ENCODE data around the gene ANKRD44. TPM values are rescaled to one million over a fixed set of nuclear protein-coding genes. Genes with fewer than 3 reads are reported as not detected.

ANKRD44 gene
- total RNA-seq, 2 experiments from 2014 or later, result 223 to 283 TPM

GRCh38 chr2:197059477-197059876 is 251.1 kb downstream of the ANKRD44 start:
- peaks cover 27% of the 10 kb centered on the region for H3K4me1 Mint-ChIP-seq
- H3K27ac Mint-ChIP-seq, result no peak overlapping the region
- no peak for DNase-seq
- CTCF ChIA-PET, result interaction anchor here (1.1 to 1.4 kb wide), 2 partner anchors 10 to 16 kb away, joined by 3 read pairs; no protein-coding TSS in a partner anchor
- H3K4me3 Mint-ChIP-seq, result no peak overlapping the region
- peaks cover 94% of the 10 kb centered on the region for H3K36me3 Mint-ChIP-seq (ENCODE audit: low read depth)
- H3K27me3 Mint-ChIP-seq, result no peaks in the 10 kb centered on the region
- peaks cover 24% of the 10 kb centered on the region for H3K9me3 Mint-ChIP-seq
- POLR2A ChIA-PET, result no interaction called here

- no peaks in the 10 kb centered on the region for H3K27me3 Mint-ChIP-seq
- no peak overlapping the region for H3K4me3 Mint-ChIP-seq
- no peak for DNase-seq
- no peak overlapping the region for H3K27ac Mint-ChIP-seq
- POLR2A ChIA-PET, result no interaction called here
- H3K36me3 Mint-ChIP-seq (ENCODE audit: low read depth), result peaks cover 94% of the 10 kb centered on the region
- H3K4me1 Mint-ChIP-seq, result peaks cover 22% of the 10 kb centered on the region
- CTCF ChIA-PET, result interaction anchor here (1.1 to 1.4 kb wide), 2 partner anchors 9 to 17 kb away, joined by 3 read pairs; no protein-coding TSS in a partner anchor
- H3K9me3 Mint-ChIP-seq, result peaks cover 24% of the 10 kb centered on the region
Observed at GRCh38 chr2:197058777-197059300, 251.7 kb downstream of the ANKRD44 start.

DNA sequence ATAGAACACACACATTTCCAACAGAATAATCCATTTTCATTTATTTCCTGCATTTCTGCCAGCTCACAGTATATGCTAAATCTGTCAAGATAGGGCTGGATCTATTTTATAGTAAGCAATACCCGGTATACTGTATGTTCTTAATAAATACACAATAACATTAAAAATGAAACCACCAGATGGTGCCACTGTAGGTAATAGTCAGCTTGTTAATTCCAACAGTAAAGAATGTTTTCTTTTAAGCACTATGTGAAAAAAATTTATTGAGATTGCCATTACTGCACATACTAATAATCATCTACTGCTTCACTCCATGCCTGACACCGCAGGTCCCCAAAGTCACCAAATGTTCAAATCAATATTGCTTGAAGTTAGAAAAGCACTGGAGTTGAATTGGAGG is 252.6 kb downstream of the ANKRD44 start:
- no peak overlapping the region for H3K4me3 Mint-ChIP-seq
- ChIA-PET CTCF (interaction anchor here (1.2 to 1.4 kb wide), 2 partner anchors 8 to 34 kb away, joined by 3 read pairs; no protein-coding TSS in a partner anchor), POLR2A (no interaction called here)
- no peak for DNase-seq
- H3K9me3 Mint-ChIP-seq, result peaks cover 24% of the 10 kb centered on the region
- peaks cover 94% of the 10 kb centered on the region for H3K36me3 Mint-ChIP-seq (ENCODE audit: low read depth)
- H3K4me1 Mint-ChIP-seq, result peaks cover 15% of the 10 kb centered on the region
- no peak overlapping the region for H3K27ac Mint-ChIP-seq
- no peaks in the 10 kb centered on the region for H3K27me3 Mint-ChIP-seq

DNA sequence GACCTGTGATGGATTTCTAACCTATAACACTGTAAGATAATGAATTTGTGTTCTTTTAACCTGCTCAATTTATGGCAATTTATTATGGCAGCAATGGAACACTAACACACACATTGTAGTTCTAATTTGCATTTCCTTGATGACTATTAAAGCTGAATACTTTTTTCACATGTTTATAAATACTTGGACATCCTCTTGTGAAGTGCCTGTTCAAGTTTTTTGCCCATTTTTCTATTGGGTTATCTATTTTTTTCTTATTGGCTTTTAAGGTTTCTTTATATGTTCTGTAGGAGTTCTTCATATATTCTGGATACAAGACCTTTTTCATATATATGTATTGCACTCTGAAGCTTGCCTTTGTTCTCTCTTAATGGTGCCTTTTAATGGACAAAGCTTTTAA is 255.5 kb downstream of the ANKRD44 start:
- H3K36me3 Mint-ChIP-seq (ENCODE audit: low read depth), result peaks cover 93% of the 10 kb centered on the region
- no peaks in the 10 kb centered on the region for H3K27me3 Mint-ChIP-seq
- POLR2A ChIA-PET, result no interaction called here
- no peak overlapping the region for H3K4me3 Mint-ChIP-seq
- peaks cover 7% of the 10 kb centered on the region for H3K4me1 Mint-ChIP-seq
- no peak for DNase-seq
- H3K27ac Mint-ChIP-seq, result no peak overlapping the region
- CTCF ChIA-PET, result interaction anchor here (1.2 to 1.7 kb wide), 2 partner anchors 11 to 20 kb away, joined by 4 to 5 read pairs; no protein-coding TSS in a partner anchor
- peaks cover 24% of the 10 kb centered on the region for H3K9me3 Mint-ChIP-seq

GRCh38 chr2:197054437-197054836 is 256.1 kb downstream of the ANKRD44 start:
- ChIA-PET POLR2A (no interaction called here), CTCF (interaction anchor here (1.2 to 1.7 kb wide), 2 partner anchors 10 to 21 kb away, joined by 4 to 5 read pairs; no protein-coding TSS in a partner anchor)
- peaks cover 93% of the 10 kb centered on the region for H3K36me3 Mint-ChIP-seq (ENCODE audit: low read depth)
- no peak for DNase-seq
- H3K4me3 Mint-ChIP-seq, result no peak overlapping the region
- H3K4me1 Mint-ChIP-seq, result peaks cover 4% of the 10 kb centered on the region
- H3K27me3 Mint-ChIP-seq, result no peaks in the 10 kb centered on the region
- H3K27ac Mint-ChIP-seq, result no peak overlapping the region
- peaks cover 27% of the 10 kb centered on the region for H3K9me3 Mint-ChIP-seq

- ChIA-PET CTCF (no interaction called here), POLR2A (no interaction called here)
- no peak overlapping the region for H3K27ac Mint-ChIP-seq
- H3K9me3 Mint-ChIP-seq, result peaks cover 24% of the 10 kb centered on the region
- DNase-seq, result no peak
- no peaks in the 10 kb centered on the region for H3K27me3 Mint-ChIP-seq
- H3K4me1 Mint-ChIP-seq, result peaks cover 4% of the 10 kb centered on the region
- no peak overlapping the region for H3K4me3 Mint-ChIP-seq
- peaks cover 90% of the 10 kb centered on the region for H3K36me3 Mint-ChIP-seq (ENCODE audit: low read depth)
Observed at GRCh38 chr2:197052356-197052755, 258.2 kb downstream of the ANKRD44 start.

GRCh38 chr2:197045115-197045514 is 265.5 kb downstream of the ANKRD44 start:
- DNase-seq, result no peak
- H3K9me3 Mint-ChIP-seq, result peaks cover 3% of the 10 kb centered on the region
- H3K4me1 Mint-ChIP-seq, result peaks cover 9% of the 10 kb centered on the region
- peaks cover 54% of the 10 kb centered on the region for H3K36me3 Mint-ChIP-seq (ENCODE audit: low read depth)
- H3K27ac Mint-ChIP-seq, result no peak overlapping the region
- POLR2A ChIA-PET, result interaction anchor here (0.6 to 0.7 kb wide), 2 partner anchors 10 to 31 kb away, joined by 3 read pairs; no protein-coding TSS in a partner anchor
- no peaks in the 10 kb centered on the region for H3K27me3 Mint-ChIP-seq
- no peak overlapping the region for H3K4me3 Mint-ChIP-seq
- CTCF ChIA-PET, result interaction anchor here (0.7 to 1.7 kb wide), 7 partner anchors 9 to 391 kb away, joined by 3 to 8 read pairs (median 4); no protein-coding TSS in a partner anchor

- DNase-seq, result no peak
- H3K4me3 Mint-ChIP-seq, result no peak overlapping the region
- POLR2A ChIA-PET, result interaction anchor here (0.6 kb wide), 1 partner anchor 112 kb away, joined by 3 read pairs; no protein-coding TSS in a partner anchor
- H3K9me3 Mint-ChIP-seq, result no peaks in the 10 kb centered on the region
- H3K27ac Mint-ChIP-seq, result no peak overlapping the region
- peaks cover 9% of the 10 kb centered on the region for H3K4me1 Mint-ChIP-seq
- H3K27me3 Mint-ChIP-seq, result no peaks in the 10 kb centered on the region
- H3K36me3 Mint-ChIP-seq (ENCODE audit: low read depth), result peaks cover 49% of the 10 kb centered on the region
- CTCF ChIA-PET, result interaction anchor here (0.6 to 1.2 kb wide), 2 partner anchors 19 to 555 kb away, joined by 3 read pairs; no protein-coding TSS in a partner anchor
Observed at GRCh38 chr2:197042739-197043196, 267.8 kb downstream of the ANKRD44 start.

DNA sequence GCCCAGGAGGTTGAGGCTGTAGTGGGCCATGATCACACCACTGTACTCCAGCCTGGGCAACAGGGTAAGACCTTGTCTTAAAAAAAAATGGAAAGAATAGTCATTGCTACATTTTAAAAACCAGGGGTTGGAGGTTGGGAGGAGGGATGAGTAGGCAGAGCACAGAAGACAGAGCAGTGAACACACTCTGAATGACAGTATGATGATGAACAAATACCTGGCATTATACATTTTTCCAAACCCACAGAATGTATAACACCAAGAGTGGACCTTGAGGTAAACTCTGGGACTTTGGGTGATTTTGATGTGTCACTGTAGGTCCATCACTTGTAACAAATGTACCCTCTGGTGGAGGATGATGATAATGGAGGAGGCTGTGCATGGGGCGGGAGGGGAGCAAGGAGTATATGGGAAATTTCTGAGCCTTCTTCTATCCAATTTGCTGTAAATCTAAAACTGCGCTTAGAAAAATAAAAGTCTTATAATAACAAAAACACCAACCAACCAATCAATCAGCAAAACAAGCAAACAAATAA is 272.6 kb downstream of the ANKRD44 start:
- H3K27me3 Mint-ChIP-seq, result no peaks in the 10 kb centered on the region
- ChIA-PET CTCF (interaction anchor here (1.2 kb wide), 1 partner anchor 10 kb away, joined by 4 read pairs; no protein-coding TSS in a partner anchor), POLR2A (no interaction called here)
- H3K27ac Mint-ChIP-seq, result no peak overlapping the region
- DNase-seq, result no peak
- peaks cover 82% of the 10 kb centered on the region for H3K36me3 Mint-ChIP-seq (ENCODE audit: low read depth)
- H3K4me3 Mint-ChIP-seq, result no peak overlapping the region
- H3K4me1 Mint-ChIP-seq, result peaks cover 8% of the 10 kb centered on the region
- peaks cover 6% of the 10 kb centered on the region for H3K9me3 Mint-ChIP-seq

GRCh38 chr2:197035002-197035401 is 275.6 kb downstream of the ANKRD44 start:
- no peaks in the 10 kb centered on the region for H3K27me3 Mint-ChIP-seq
- peaks cover 17% of the 10 kb centered on the region for H3K4me1 Mint-ChIP-seq
- H3K4me3 Mint-ChIP-seq, result no peak overlapping the region
- H3K9me3 Mint-ChIP-seq, result peaks cover 11% of the 10 kb centered on the region
- H3K36me3 Mint-ChIP-seq (ENCODE audit: low read depth), result peaks cover 88% of the 10 kb centered on the region
- no peak overlapping the region for H3K27ac Mint-ChIP-seq
- DNase-seq, result no peak
- CTCF ChIA-PET, result interaction anchor here (1.0 kb wide), 1 partner anchor 8 kb away, joined by 3 read pairs; no protein-coding TSS in a partner anchor
- POLR2A ChIA-PET, result interaction anchor here (0.5 kb wide), 1 partner anchor 10 kb away, joined by 3 read pairs; no protein-coding TSS in a partner anchor

DNA sequence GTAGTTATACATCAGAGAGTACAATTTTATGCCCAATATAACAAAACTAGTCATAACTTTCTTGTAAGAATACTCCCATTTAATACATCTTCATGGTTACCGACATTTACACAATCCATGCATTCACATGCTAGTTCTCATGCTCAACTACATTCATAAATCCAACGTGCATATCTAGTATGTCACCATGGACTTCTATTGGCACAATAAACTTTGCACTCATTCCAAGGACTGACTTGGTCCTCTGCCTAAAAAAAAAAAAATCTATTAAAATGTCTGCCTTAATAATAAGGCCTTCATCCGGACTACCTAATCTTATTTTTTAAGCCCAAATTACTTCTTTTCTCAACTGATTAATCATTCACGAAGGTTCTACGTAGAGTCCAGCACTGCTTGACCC is 276.3 kb downstream of the ANKRD44 start:
- peaks cover 90% of the 10 kb centered on the region for H3K36me3 Mint-ChIP-seq (ENCODE audit: low read depth)
- peaks cover 23% of the 10 kb centered on the region for H3K4me1 Mint-ChIP-seq

DNA sequence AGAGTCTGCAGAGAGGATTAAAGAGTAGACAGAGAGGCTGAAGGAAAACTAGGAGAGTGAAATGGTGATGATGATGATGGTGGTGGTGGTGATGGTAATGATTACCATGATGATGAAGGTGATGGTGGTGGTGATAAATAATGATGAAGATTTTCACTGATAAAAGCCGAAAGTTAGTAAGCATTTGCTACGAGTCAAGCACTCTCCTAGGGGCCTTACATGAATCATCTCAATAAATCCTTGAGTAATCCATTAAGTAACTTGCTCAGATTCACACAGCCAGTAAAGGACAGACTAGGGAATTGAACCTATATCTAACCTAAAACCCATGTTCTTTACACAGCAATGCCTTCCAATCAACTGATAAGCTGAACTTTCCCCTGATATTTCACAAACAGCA is 277.4 kb downstream of the ANKRD44 start:
- H3K9me3 Mint-ChIP-seq, result peaks cover 11% of the 10 kb centered on the region
- no peak for DNase-seq
- CTCF ChIA-PET, result interaction anchor here (0.8 kb wide), 1 partner anchor 12 kb away, joined by 8 read pairs; no protein-coding TSS in a partner anchor
- H3K27ac Mint-ChIP-seq, result peak overlapping the region; percentile 37
- POLR2A ChIA-PET, result no interaction called here
- H3K4me3 Mint-ChIP-seq, result no peak overlapping the region
- peaks cover 90% of the 10 kb centered on the region for H3K36me3 Mint-ChIP-seq (ENCODE audit: low read depth)
- H3K27me3 Mint-ChIP-seq, result no peaks in the 10 kb centered on the region
- H3K4me1 Mint-ChIP-seq, result peaks cover 29% of the 10 kb centered on the region

More for the DNA sequence above, 276.3 kb downstream of the ANKRD44 start:
- H3K27ac Mint-ChIP-seq, result no peak overlapping the region
- CTCF ChIA-PET, result interaction anchor here (0.8 kb wide), 1 partner anchor 10 kb away, joined by 3 read pairs; no protein-coding TSS in a partner anchor
- peaks cover 11% of the 10 kb centered on the region for H3K9me3 Mint-ChIP-seq
- no peaks in the 10 kb centered on the region for H3K27me3 Mint-ChIP-seq
- DNase-seq, result no peak
- POLR2A ChIA-PET, result no interaction called here
- no peak overlapping the region for H3K4me3 Mint-ChIP-seq

DNA sequence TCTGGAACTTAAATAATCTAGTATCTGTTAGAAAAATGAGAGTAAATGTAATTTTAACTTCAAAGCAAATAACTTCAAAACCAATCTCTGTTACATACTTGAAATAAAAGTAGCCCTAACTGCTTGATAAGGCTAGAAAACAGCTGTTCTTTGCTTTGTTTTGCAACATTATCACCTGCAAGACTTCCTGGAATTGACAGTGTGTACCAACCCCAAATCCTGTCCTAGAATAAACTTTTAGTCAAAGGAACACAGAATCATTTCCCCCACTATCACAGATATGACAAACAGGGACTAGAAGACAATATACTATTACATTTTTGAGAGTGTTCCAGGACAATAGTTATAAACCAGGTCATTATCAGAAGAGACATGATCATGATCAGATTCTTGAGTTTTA is 278.8 kb downstream of the ANKRD44 start:
- no peak for DNase-seq
- Mint-ChIP-seq H3K27me3 (no peaks in the 10 kb centered on the region), H3K27ac (no peak overlapping the region), H3K4me1 (peaks cover 32% of the 10 kb centered on the region), H3K36me3 (ENCODE audit: low read depth) (peaks cover 85% of the 10 kb centered on the region), H3K9me3 (peaks cover 11% of the 10 kb centered on the region), H3K4me3 (no peak overlapping the region)
- CTCF ChIA-PET, result interaction anchor here (0.6 to 1.0 kb wide), 2 partner anchors 13 to 20 kb away, joined by 3 to 5 read pairs; no protein-coding TSS in a partner anchor
- POLR2A ChIA-PET, result no interaction called here

Data from activated CD4-positive, alpha-beta T cell treated with anti-CD3 and anti-CD28 coated beads, Interleukin-2, amount 10 ng/mL, durations not matched to agents 7 days and 5 days (primary cell).